GM18511 (cell line): ENCODE data around the gene KPRP.

Source experiments
- ATAC-seq: cut with Tn5 transposase; IDR thresholded peaks from one replicate; pipeline ENCODE4 v1.9.1; 2021; ENCODE audit warnings: mild to moderate bottlenecking, moderate library complexity; ENCODE audit not compliant: unreplicated experiment

Gene KPRP

DNA sequence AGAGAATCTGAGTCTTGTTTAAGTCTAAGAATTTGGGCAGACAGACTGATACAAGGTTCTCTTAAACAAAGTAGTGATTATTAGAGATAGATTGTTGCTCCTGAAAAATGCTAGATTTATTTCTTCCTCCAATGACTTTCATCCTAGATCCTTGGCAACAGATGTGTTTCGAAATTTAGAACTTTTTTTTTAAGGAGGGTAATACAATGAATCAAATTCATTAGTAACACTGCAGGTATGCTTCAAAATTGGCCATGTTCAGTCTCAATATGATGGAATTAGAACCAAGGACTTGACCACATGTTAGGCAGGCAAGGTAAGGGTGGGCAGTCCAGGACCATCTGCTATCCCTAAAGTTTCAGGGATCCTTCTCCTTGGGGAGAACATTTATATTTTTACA, 12.6 kb downstream of the KPRP start:
- ATAC-seq = no peak

DNA sequence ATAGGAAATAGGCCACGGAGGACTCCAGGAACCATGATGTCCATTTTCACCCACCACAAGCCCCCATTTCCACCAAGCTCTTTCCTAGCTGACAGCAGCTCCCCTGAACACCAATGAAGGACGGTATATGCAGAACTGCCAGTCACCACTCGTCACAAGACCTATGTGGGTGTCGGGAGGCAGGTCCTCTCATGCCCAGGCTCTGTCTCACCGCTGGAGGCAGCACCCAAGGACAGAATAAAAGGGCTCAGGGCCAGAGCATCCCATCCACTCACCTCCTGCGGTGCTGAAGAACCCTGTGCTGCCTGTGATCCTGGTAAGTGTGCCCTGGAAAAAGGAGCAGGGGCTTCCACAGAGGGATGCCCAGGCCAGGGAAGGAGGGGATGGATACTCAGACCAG, 17.1 kb downstream of the KPRP start, which contains the start of gene LCE1F:
Gene LCE1F (plus strand): TSS at position 266 of the 400 bp plus-strand sequence. CDS start 1,232 bp downstream, outside the sequence.
- ATAC-seq = no peak

DNA sequence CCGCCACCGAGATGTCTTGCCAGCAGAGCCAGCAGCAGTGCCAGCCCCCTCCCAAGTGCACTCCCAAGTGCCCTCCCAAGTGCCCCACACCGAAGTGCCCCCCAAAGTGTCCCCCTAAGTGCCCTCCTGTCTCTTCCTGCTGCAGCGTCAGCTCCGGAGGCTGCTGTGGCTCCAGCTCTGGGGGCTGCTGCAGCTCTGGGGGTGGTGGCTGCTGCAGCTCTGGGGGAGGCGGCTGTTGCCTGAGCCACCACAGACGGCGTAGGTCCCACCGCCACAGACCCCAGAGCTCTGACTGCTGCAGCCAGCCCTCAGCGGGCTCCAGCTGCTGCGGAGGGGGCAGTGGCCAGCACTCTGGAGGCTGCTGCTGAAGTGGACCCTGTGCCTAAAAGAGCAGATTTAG, 18.5 kb downstream of the KPRP start:
- ATAC-seq = no peak

DNA sequence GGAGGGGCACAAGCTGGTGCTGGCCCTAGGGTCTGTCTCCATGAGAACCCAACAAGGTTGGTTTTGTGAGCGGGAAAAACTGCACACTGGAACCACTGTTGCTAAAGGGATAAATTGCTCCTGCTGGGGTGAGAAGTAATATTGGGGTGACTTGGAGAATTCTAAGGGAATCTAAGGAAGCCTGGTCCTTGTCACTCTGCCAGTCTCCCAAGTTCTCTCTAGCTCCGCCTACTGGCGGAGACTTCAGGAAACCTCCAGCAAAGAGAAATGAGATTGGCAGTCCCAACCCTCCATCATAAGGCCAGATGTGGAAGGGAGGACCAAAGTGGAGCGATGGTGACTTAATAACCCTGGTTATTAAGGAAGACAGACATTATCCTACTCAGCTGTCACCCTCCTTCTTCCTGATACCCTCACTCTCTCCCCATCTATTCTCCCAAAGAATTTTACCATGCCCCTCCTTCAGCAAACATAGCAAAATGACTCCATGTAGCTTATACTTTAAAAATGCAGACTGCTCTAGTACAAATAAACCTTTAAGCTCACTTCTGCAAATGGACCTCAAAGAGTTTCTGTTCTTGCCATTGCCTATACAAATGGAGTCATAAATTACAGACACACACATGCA, 19.8 kb downstream of the KPRP start:
- no peak for ATAC-seq

DNA sequence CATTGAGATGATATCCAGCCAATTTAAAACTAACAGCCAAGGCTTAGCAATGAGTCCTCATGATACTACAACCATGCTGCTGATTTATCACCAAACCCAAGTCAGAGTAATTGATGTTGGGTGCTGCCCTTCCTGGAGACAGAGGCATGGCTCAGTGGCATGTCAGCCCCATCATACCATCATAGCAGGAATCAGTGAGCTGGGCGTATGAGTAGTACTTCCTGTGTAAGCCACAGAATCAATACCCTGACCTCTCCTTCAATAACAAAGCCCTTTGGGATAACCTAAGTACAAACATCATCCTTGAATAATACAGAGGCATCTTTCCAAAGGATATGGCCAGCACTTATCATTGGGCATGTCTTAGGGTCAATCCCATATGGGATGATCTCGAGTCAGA, 25.3 kb downstream of the KPRP start:
- ATAC-seq = no peak

DNA sequence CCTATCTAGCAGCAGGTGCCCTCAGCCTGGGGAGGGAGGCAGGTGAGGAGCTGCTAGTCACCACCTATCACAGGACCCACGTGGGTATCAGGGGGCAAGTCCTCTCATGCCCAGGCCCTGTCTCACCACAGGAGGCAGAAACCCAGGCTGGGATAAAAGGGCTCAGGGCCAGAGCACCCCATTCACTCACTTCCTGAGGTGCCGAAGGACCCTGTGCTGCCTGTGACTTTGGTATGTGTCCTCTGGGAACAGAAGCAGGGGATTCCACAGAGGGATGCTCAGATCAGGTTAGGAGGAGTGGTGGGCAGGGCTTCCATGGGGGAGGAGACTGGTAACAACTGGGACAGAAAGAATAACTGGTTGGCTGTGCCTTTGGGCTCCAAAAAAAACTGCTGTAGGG, 28.3 kb downstream of the KPRP start, which contains the start of gene LCE1E:
Gene LCE1E (plus strand): TSS at position 181 of the 400 bp plus-strand sequence. CDS start 1,043 bp downstream, outside the sequence.
- no peak for ATAC-seq

DNA sequence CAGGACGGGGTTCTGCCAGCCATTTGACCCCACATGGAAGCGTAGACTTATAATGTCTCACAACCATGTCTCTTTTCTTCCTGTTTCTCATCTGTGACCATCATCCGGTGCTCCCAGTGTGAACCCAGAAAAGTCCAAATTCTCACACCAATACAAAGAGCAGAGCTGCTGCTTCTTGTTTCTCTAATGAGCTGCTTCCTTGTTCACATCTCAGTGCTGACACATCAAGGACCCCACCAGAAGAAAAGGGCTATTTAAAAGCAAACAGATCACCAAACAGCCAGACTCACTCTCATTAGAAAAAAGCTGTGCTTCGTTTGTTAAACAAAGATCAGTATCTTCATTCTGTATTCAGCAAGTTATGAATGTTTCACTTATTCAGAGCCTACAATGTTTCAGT, 37.9 kb downstream of the KPRP start:
- no peak for ATAC-seq

DNA sequence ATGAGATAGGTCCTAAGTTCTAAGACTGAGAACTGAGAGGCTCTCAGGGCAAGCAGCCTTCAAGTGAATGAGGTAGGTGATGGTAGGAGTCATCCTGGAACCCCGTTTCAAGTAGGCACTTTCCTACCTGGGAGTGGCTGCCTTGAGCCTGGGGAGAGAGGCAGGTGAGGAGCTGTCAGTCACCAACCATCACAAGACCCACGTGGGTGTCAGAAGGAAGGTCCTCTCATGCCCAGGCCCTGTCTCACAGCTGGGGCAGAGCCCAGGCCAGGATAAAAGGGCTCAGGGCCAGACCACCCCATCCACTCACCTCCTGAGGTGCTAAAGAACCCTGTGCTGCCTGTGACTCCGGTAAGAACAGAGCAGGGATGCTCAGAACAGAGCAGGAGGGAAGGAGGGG, 38.6 kb downstream of the KPRP start, which contains the start of gene LCE1D:
Gene LCE1D (plus strand): TSS at position 301 of the 400 bp plus-strand sequence. CDS start 1,074 bp downstream, outside the sequence.
- ATAC-seq = no peak

DNA sequence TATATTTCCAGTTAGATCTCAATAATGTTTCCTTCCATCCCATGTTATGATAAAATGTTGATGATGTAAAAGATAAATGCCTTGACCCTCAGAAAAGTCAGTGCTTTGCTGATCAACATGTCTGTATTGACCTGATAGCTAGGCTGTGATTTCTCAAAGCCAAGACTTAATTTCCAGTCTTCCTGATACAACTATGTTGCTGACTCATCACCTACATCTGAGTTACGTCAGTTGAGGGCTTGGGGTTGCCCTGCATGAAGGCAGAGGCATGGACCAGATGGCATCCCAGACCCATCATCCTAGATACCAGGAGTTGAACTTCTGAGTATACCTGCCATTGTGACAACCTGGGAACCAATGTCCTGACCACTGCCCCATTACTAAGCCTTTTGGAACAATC, 43.5 kb downstream of the KPRP start:
- ATAC-seq = no peak

DNA sequence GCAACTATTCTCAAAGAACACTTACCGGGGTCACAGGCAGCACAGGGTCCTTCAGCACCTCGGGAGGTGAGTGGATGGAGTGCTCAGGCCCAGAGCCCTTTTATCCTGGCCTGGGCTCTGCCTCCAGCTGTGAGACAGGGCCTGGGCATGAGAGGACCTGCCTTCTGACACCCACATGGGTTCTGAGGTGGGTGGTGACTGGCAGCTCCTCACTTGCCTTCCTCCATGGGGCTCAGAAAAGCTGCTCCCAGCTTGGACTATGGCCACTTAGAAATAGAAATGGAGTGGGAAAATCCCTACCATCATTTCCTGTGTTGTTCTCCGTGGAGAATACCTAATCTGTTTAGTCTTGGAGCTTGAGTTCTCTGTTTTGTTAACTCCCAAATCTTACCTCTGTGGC, 48.8 kb downstream of the KPRP start, which contains the start of gene LCE1C:
Gene LCE1C (minus strand): TSS at position 76 of the 400 bp plus-strand sequence. CDS start 1,173 bp downstream, outside the sequence.
- no peak for ATAC-seq

DNA sequence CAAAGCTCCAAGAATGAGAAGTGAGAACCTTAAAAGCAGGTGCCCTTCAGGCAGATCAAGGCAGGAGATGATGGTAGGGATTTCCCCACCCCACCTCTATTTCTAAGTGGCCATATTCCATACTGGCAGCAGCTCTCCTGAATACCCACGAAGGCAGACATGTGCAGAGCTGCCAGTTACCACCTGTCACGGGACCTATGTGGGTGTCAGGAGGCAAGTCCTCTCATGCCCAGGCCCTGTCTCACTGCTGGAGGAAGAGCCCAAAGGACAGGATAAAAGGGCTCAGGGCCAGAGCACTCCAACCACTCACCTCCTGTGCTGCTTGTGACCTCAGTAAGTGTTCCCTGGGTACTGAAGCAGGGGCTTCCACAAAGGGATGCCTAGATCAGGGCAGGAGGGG, 53.2 kb downstream of the KPRP start:
- no peak for ATAC-seq
